NCI-H524 (cell line): ENCODE results near the gene FOXP1.
A peak's percentile ranks its signal among the peaks of the same experiment; 100 is the strongest.

Experiments
- DNase-seq, 2 experiments: peaks; one replicate each; lab custom pipeline; 2025; lab: John Stamatoyannopoulos, UW

FOXP1 gene

DNA sequence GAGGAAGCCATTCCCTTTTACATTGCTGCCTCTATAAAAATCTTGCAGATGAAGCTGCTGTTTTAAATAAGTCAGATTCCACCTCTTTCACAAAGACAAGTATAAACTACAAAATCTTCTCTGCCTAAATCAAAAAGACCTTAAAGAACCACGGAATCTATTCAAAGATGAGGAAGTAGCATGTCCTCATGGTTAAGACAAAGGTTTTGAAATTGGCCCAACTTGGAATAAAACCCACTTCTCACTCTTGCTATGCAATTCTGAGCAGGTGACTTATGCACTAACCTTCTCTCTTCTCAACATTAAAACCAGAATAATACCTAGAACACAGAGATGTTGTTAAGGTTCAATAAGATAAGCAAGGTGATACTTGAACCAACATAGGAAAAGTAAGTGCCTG lies 97.6 kb downstream of the FOXP1 start:
- no peak for DNase-seq

DNA sequence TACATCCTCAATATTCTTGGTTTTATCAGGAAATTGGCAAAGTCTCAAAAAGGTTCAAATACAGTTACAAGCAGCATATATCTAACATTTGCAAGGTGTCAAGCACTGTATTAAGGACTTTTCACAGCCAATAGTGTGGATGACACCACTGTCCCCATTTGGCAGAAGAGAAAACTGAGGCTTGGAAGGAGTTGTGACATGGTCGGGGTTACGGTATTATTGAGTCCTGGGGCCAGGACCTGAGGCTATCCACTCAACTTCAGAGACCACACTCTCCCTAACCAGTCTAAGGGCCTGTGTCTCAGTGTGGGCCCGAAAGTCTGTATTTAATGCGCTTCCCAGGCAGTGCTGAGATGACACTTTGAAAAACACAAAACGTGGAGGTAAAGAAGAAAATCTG lies 99.1 kb downstream of the FOXP1 start:
- no peak for DNase-seq

DNA sequence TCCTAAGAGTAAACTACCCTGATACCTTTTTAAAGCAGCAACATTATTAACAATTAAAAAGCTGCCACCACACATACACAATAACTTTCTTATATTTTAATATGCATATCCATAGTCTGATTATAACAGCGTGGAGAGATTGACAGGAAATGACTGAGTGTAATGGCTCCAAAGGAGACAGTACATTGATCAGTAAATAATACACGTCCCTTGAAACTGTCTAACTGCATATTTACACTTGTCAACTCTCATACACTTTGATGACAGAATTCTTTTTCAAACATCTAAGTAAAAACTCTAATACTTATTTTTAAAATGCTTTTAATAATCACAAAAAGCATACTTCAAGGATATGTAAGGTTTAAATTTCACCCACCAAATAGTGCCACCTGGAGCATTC lies 99.5 kb downstream of the FOXP1 start:
- DNase-seq: no peak

DNA sequence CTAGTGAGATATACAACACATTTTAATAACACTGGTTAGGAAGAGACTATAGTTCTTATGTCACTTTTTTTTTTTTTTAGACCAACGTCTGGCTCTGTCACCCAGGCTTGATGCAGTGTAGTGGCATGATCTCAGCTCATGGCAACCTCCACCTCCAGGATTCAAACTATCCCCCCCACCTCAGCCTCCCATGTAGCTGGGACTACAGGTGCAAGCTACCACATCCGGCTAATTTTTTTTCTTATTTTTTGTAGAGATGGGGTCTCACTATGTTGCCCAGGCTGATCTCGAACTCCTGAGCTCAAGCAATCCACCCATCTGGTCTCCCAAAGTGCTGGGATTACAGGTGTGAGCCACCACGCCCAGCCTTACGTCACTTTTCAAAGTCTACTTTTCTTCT lies 100.8 kb downstream of the FOXP1 start:
- no peak for DNase-seq

- DNase-seq: no peak
Measured at GRCh38 chr3:71478568-71478967, 105.0 kb downstream of the FOXP1 start.

DNA sequence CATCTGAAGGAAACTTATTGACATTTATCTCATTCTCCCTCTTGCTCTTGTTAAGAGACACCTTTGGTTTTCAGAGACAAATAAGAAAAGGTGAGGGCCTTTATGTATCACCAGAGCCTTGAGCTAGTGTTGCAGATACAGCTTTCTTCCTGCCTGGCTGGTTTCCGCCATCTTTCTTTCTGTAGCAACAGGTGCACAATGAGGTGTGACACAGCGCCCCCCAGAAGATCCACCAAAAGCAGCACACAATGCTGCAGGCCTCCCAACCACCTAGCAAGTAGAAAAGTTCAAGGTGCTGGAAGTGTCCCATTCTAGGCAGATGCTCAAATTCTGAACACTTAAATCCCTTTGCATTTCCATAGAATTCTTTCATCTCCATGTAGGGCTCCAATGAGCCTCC lies 106.6 kb downstream of the FOXP1 start:
- DNase-seq: no peak

DNA sequence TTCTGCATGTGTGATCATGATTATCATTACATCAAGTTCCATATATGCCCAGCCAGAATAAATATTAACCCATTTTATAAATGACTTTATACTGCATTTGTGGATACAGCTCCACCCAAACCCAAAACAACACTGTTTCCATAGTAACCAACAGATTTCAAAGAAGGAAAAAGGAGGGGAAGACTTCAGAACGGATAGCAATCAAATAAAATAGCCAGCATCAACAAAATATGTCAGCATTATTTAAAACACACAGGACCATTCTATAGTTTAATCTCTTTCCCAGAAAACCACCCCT lies 114.4 kb downstream of the FOXP1 start:
- no peak for DNase-seq

GRCh38 chr3:71468311-71469137 lies 115.0 kb downstream of the FOXP1 start:
- DNase-seq: no peak

DNA sequence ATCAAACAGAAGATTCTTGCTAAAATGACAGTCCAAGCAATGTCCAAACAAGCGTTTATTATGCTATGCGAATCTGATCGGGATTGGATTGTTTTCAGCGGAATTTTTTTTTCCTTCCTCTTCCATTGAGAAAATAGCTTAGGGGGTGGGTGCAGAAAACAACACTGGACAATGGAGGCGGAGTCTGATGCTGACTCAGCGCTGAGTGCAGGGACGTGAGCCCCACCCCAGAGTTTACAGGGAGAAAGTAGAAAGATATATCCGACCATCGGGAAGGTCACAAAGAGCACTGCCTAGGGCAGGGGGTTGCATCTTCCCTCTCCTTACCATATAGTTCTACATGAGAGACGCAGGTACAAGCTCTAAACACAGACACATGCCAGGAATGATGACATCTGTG lies 117.0 kb downstream of the FOXP1 start:
- DNase-seq: no peak

GRCh38 chr3:71465371-71466036 lies 118.0 kb downstream of the FOXP1 start:
- no peak for DNase-seq

- no peak for DNase-seq
Measured at GRCh38 chr3:71464613-71465012, 118.9 kb downstream of the FOXP1 start.

DNA sequence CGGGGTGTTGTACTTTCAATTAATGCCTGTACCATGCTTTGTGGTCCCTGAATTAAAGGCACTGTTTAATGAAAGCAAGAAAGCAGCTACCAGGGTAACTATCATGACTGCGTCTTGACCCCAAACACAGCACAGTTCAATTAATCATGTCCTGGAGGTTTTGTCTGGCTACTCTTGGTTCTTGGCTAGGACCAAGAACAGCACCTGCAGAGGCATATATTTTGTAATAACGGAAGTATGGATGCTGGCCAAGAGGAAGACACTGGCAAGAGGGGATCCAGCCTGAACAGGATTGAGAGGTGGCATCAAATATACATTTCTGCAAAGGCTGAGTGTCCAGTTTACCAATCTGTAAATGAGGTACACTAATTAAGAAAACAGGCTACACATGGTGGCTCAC lies 119.9 kb downstream of the FOXP1 start:
- no peak for DNase-seq

- DNase-seq: no peak
Measured at GRCh38 chr3:71462586-71462985, 120.9 kb downstream of the FOXP1 start.

- peak in 1 of 2 experiments; percentile 4 for DNase-seq
Measured at GRCh38 chr3:71461749-71462483, 121.6 kb downstream of the FOXP1 start.

GRCh38 chr3:71461114-71461513 lies 122.4 kb downstream of the FOXP1 start:
- no peak for DNase-seq

GRCh38 chr3:71458895-71459294 lies 124.6 kb downstream of the FOXP1 start:
- no peak for DNase-seq

- DNase-seq: no peak
Measured at GRCh38 chr3:71456826-71457225, 126.7 kb downstream of the FOXP1 start.

- DNase-seq: no peak
Measured at GRCh38 chr3:71456156-71456555, 127.4 kb downstream of the FOXP1 start.

DNA sequence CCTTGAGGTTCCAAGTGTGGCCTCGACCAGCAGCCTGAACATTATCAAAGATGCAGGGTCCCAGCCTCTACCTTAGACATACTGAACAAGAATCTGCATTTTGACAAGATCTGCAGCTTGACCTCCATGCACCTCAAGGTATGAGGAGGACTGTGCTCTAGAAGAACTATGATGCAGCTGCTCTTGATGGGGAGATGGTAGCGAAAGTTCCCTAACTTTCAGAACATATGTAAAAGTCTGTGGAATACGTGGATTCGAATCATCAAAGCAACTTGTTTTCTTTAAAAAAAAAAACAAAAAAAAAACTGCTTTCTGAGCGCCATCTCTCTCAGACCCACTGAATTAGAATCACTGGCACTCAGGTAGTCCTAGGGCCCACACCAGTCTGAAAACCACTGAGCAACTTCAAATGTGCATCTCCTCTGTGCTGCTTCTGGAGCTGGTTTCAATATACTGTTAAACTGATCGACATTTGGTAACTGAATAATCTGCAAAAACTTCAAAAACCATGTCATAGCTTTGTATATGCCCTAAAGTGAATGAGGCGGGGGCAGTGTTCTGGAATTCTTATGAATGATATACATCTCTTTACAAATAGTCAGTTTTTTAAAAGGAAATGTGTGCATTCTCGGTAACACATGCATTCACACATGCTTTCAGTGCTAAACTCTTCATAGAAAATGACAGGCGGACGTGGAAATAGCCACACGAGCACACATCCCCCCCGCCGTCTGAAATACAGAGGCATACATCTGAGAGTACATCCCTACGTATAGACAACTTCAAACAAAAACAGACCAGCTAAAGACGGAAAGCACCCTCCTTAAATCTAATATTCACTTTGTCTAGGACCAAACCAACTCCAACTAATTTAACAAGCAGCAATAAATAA lies 128.8 kb downstream of the FOXP1 start:
- no peak for DNase-seq

DNA sequence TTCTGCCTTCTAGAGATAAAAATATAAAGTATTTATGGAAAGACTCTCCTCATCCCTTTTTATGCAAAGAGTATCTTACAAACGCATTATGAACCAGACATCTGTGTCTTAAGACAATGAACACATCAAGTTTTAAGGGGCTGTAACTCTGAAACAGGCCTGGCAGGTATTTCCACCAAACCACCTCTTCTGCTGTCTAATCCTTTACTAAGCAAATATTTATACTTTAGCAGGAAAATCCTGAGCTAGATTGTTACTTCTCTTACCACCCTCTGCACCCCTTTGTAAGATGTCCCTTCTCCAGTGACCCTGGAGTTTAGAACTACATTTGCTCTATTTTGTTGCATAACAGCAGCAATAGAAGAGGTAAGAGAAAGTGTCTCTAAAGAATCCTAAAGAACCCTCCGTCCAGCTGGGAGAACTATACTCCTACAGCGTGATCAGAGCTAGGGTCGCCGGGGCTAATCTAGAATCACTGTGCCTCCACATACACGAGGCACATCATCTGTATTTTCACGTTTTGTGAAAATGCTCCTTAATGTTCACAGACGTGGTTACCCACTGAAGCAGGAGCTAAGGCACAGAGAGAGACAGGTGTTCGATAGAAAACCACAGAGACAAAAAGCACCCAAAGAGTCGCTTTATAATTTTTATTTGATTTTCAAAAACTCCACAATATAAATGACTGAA lies 129.6 kb downstream of the FOXP1 start:
- no peak for DNase-seq

DNA sequence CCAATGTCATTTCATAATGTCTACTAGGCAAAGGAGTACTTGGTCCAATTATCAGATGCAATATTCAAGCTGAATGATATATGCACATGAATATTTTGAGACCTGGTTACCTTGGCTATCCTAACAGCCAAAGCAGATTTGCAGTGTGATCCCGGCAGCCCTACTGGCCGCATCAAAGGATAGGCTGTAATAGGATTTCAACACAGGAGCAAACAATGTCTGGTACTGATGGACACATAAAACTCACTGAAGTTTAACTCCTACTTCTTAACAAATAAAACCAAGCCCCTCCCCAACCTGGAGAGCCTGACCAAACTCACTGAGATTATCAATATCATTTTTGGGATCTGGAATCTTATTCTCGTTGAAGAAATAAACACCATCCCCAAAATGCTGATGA lies 130.2 kb downstream of the FOXP1 start:
- no peak for DNase-seq

GRCh38 chr3:71451812-71452211 lies 131.7 kb downstream of the FOXP1 start:
- no peak for DNase-seq
